T follicular helper cell (primary cell): ENCODE data around the gene NINJ1.

ENCODE experiments used
- DNase-seq: peaks from one replicate; pipeline ENCODE4 v3.0.0-alpha.2; 2020; ENCODE audit warnings: low read depth
- total RNA-seq, 2 experiments: gene quantifications; one replicate each; lab custom pipeline; 2026; lab: John Stamatoyannopoulos, UW

The NINJ1 gene, protein sequence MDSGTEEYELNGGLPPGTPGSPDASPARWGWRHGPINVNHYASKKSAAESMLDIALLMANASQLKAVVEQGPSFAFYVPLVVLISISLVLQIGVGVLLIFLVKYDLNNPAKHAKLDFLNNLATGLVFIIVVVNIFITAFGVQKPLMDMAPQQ
- total RNA-seq: 28.5 to 89.8 reads per million in 2 experiments

GRCh38 chr9:93134015-93134739 is at the start of gene NINJ1:
TSS of gene NINJ1 (minus strand) at chr9:93134251. CDS start at chr9:93134217, 34 bp downstream.
- DNase-seq: peak; percentile 79

DNA sequence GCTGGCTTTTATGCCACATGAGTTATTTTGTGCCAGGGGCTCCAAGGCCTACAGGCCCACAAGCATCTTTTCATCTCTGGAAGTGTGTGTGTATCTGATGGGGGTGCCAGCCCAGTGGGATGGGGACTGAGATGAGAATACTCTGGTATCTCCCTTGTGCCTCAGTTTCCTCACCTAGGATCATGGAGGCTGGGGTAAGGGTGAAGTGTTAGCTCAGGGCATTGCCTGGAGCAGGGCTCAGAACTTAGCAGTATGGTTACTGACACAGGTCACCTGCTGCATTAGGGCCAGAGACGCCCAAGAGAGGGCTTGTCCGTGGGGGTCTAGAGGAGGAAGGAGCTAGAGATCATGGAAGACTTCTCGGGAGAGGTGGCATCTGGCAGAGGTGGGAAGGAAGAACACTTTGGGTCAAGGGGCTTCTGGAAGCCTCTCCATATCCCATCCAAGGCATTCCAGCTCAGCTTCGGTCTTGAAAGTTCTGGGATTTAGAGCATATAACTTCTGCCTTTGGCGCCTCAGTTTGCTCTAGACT is 49.1 kb upstream of the NINJ1 start:
- DNase-seq: no peak

DNA sequence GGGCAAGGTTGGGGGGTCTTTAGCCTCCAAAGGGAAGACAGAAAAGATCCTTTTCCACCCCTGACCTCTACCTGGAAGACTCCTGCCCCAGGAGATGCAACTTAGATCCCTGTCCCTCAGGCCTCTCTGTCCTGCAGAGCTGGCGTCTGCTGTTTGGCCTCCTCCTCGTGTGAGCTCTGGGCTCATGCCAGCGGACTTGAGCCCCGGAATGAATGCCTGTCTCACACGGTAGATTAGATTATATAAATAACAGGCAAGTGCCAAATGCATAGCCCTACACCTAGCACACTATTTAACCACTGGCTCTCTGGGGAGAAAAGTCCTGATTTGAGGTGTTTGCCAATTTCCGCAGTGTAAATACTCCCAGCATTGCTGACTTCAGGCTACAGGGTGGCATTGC is 48.5 kb upstream of the NINJ1 start:
- DNase-seq: no peak

DNA sequence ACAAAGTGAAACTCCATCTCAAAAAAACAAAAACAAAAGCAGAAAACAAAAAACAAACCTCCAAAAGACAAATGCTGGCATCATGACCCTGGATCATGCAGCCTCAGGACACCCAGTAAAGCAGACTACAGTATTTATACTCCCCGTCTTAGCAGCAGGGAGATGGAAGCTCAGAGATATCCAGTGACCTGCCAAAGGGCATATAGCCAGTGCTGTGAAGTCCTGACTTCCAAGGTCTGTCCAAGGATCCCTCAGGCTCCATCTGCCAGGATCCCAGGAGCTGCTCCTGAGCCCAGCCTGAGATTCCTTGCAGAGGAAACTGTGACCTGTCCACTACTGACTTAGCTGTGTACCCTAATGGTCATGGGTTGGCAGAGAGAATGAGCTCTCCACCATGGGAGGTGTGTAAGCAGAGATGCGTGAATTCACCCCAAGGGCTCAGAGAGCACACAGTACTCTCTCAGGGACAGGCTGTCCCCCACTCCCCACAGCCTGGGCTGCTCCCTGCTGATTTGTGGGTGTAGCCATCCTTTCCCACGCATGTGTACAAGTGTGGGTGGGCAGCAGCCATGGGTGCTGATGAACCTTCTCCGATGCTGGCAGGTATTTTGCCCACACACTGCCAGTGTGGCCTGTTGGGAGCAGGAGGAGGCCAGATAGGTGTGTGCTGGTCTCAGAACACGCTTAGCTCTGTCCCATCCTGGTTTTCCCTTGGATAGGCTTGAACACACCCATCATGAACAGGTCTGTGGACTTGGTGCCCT is 47.8 kb upstream of the NINJ1 start:
- DNase-seq: no peak

GRCh38 chr9:93180938-93181337 is 46.9 kb upstream of the NINJ1 start:
- DNase-seq: no peak

- DNase-seq: no peak
Observed at GRCh38 chr9:93178851-93179786, 45.1 kb upstream of the NINJ1 start.

DNA sequence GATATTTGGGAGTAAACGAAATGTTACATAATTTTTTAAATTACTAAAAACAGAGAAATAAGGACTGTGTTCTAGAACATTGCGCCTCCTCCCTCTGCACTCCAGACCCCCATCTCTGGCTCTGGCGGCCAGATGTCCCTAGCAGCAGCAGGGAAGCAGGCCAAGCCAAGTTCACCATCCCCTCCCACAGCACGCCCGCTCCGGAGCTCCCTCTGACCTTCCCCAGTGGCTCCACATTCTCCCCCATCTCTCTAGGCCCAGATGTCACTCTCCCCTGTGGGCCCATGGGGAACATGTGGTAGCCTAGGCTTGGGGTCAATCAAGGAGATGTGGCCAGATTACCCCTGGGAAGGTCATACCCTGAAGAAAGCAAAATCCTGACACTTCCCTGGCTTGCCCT is 43.6 kb upstream of the NINJ1 start:
- no peak for DNase-seq

DNA sequence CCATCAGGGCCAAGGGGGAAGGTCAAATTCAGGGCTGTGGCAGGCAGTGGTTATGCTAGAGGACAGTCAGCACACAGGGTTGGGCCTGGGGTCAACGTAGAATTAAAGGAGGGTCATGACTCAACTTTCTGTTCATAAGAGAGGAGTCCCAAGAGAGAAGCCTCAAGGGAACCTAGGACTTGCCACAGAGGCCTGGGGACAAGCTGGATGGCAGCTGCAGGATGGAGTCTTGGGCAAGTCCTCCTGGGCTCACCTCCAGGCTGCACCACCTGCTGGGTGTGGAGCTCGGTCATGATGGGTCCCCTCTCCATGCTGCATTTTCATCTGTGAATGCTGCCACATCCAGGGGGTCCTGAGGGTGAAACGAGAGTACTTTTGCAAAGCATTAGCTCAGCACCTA is 40.9 kb upstream of the NINJ1 start:
- no peak for DNase-seq

DNA sequence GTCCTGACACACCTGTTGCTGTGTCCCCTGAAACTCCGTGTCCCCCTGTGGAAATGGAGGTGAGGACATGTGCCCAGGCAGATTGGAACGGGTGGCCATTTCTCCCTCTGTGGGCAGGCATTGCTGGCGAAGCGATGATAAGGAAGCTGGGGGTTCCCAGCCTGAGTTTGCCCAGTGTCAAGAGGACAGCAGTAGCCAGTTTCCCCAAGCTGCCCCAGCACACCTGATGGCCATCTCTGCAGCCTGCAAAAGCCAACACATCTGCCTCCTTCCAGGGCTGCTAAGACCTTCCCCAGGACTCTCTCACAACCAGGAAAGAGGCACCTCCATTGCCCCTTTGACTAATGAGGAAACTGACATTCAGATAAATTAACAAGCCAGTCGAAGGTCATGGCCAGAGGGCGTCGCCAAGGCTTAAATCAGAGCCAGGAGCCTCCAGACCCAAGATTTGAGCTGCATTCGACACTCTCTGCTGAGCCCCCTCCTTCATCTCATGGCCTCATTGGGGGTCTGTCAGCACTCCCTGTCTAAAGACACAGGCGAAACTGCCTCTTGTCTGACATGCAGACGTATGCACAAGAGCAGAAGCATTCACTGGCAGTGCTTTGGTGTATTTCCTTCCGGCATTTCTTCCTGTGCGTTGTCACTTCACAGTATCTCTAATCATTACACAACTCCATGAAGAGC is 39.5 kb upstream of the NINJ1 start:
- no peak for DNase-seq

GRCh38 chr9:93172666-93173364 is 38.8 kb upstream of the NINJ1 start:
- no peak for DNase-seq

DNA sequence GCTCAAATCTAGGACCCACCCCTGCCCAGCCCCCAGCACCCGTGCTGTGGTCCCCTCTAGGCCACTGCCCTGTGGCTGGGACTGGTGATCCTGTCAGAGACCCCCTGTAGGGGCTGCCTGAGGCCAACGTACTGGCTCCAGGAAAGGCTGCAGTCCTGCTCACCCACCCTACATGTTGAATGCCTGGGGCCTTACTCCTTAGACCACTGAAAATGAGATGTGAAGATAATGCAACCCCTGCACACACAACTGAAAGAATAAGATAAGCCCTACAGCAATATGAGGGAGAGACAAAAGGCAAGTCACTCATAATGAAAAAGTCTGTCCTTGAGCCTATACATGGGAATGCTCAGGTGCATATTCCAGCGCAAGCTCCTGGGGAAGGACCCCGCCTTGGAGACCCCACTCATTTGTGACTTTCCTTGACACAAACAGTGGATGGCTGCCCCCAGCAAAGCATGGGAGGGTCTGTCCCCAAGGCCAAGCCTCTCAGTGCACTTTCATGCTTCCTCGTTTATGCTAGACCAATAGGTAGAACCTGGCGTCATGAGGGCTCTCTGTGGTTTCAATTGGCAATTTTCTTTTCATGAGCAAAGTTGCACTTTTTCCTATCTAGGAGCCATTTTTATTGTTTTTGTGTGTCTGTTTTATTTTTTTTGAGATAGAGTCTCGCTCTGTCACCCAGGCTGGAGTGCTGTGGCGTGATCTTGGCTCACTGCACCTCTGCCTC is 37.4 kb upstream of the NINJ1 start:
- no peak for DNase-seq

DNA sequence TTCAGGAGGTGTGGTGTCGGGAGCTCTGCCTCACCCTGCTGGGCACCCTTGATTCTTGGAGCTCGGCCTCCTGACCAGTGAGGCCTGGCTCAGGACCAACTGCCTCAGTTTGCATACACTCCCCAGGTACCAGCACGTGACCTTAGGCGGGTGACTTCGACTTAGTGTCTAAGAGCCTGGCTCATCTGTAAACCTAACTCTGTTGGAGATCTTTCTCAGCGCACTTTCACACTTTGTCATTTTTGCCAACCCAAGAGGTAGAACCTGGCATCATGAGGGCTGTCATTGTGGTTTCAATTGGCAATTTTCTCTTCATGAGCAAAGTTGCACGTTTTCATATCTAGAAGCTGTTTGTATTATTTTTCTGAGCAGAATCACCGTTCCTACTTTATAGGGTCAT is 36.5 kb upstream of the NINJ1 start:
- DNase-seq: no peak

DNA sequence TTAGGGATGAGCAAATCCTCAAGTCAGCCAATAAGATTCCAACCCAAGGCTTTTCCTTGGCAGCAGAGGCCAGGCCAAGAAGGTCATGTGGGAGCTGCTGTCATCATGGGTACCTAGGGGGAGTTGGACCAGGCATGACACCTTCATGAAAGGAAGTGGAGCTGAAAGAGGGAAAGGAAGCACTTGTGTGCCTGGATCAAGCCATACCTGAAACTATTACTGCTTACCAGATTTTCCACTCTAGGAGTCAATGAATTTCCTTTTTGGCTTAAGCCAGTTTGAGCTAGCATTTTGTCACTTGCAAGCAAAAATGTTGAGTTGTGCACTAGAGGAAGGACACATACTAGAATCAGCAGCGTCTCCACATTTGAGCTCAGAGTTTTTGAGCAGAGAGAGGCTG is 35.4 kb upstream of the NINJ1 start:
- DNase-seq: no peak

DNA sequence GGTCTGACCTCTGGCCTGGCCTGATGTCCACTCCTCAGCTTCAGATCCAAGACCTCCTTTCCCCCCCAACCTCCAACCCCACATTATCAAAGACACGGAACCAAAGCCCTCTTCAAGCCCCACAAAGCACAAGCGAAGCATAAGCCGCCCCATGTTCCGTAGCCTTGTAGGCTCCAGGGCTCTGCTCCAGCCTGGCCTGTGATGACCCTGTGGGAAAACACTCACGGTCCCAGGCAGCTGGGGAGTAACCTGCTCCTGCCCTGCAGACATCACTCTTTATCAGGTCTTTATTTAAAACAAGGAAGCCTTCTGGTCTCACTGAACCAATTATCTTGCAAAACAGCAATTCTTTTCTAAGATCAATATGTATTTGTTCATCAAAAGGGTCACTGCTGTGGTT is 34.5 kb upstream of the NINJ1 start:
- no peak for DNase-seq

GRCh38 chr9:93167838-93168237 is 33.8 kb upstream of the NINJ1 start:
- DNase-seq: no peak

- no peak for DNase-seq
Observed at GRCh38 chr9:93167185-93167584, 33.1 kb upstream of the NINJ1 start.

- DNase-seq: no peak
Observed at GRCh38 chr9:93166699-93167098, 32.6 kb upstream of the NINJ1 start.

- no peak for DNase-seq
Observed at GRCh38 chr9:93164085-93164484, 30.0 kb upstream of the NINJ1 start.

GRCh38 chr9:93161786-93162562 is 27.9 kb upstream of the NINJ1 start:
- DNase-seq: no peak
